H9 (cell line): ENCODE results near the gene KCNMB2. TPM values are rescaled to one million over a fixed set of nuclear protein-coding genes. Genes with fewer than 3 reads are reported as not detected.
A peak's percentile ranks its signal among the peaks of the same experiment; 100 is the strongest.

Experiments used
- DNase-seq: peaks from one replicate; pipeline ENCODE4 v3.0.0-alpha.2; 2017
- H2AFZ ChIP-seq: one replicate; pipeline ENCODE4 v1.6.1; 2013; ENCODE audit warnings: mild to moderate bottlenecking, low read length, control low read depth, moderate library complexity
- H2AK5ac ChIP-seq: 2 replicates; pipeline ENCODE4 v1.6.1; 2013; ENCODE audit warnings: low read length, control low read depth, mixed read lengths; ENCODE audit not compliant: insufficient read length
- H2BK120ac ChIP-seq: one replicate; pipeline ENCODE4 v1.6.1; 2013; ENCODE audit warnings: low read depth, mild to moderate bottlenecking, low read length, control low read depth, inconsistent platforms; ENCODE audit not compliant: poor library complexity, severe bottlenecking
- H2BK12ac ChIP-seq: 2 replicates; pipeline ENCODE4 v1.6.1; 2013; ENCODE audit warnings: low read length, control low read depth, mixed read lengths, low read depth; ENCODE audit not compliant: insufficient read length
- H2BK15ac ChIP-seq: 2 replicates; pipeline ENCODE4 v1.6.1; 2013; ENCODE audit warnings: low read depth, low read length, control low read depth
- H2BK20ac ChIP-seq: one replicate; pipeline ENCODE4 v1.6.1; 2013; ENCODE audit warnings: low read depth, mild to moderate bottlenecking, low read length, control low read depth, inconsistent platforms; ENCODE audit not compliant: poor library complexity, severe bottlenecking
- H2BK5ac ChIP-seq: 2 replicates; pipeline ENCODE4 v1.6.1; 2013; ENCODE audit warnings: low read length, control low read depth, mixed read lengths; ENCODE audit not compliant: insufficient read length
- H3K14ac ChIP-seq: 2 replicates; pipeline ENCODE4 v1.6.1; 2013; ENCODE audit warnings: low read length, control low read depth; ENCODE audit not compliant: insufficient read depth
- H3K18ac ChIP-seq: 2 replicates; pipeline ENCODE4 v1.6.1; 2013; ENCODE audit warnings: low read depth, mild to moderate bottlenecking, mixed read lengths, low read length, control low read depth; ENCODE audit not compliant: insufficient read length
- H3K23ac ChIP-seq: 2 replicates; pipeline ENCODE4 v1.6.1; 2013; ENCODE audit warnings: low read length, control low read depth, mixed read lengths, low read depth; ENCODE audit not compliant: insufficient read length
- H3K23me2 ChIP-seq: 2 replicates; pipeline ENCODE4 v1.6.1; 2013; ENCODE audit warnings: low read depth, mild to moderate bottlenecking, mixed read lengths, low read length, control low read depth; ENCODE audit not compliant: insufficient read length, poor library complexity, severe bottlenecking
- H3K27ac ChIP-seq: 2 replicates; pipeline ENCODE4 v1.5.1; 2013; ENCODE audit warnings: low read length, control low read depth, mixed read lengths, low read depth; ENCODE audit not compliant: insufficient read length
- H3K27me3 ChIP-seq: 2 replicates; pipeline ENCODE4 v1.6.1; 2013; ENCODE audit warnings: low read length, control low read depth, inconsistent platforms; ENCODE audit not compliant: insufficient read depth
- H3K4ac ChIP-seq: 2 replicates; pipeline ENCODE4 v1.6.1; 2013; ENCODE audit warnings: low read depth, mild to moderate bottlenecking, control low read depth, inconsistent platforms, low read length, moderate library complexity
- H3K4me1 ChIP-seq: 2 replicates; pipeline ENCODE4 v1.6.1; 2013; ENCODE audit warnings: low read length, control low read depth, inconsistent platforms; ENCODE audit not compliant: insufficient read depth
- H3K4me2 ChIP-seq: 2 replicates; pipeline ENCODE4 v1.6.1; 2013; ENCODE audit warnings: low read length, control low read depth, mixed read lengths; ENCODE audit not compliant: insufficient read length, insufficient read depth
- H3K56ac ChIP-seq: 2 replicates; pipeline ENCODE4 v1.6.1; 2013; ENCODE audit warnings: low read depth, mild to moderate bottlenecking, mixed read lengths, low read length, control low read depth; ENCODE audit not compliant: insufficient read length
- H3K79me1 ChIP-seq: 2 replicates; pipeline ENCODE4 v1.6.1; 2013; ENCODE audit warnings: low read depth, mild to moderate bottlenecking, moderate library complexity, low read length, control low read depth, inconsistent platforms; ENCODE audit not compliant: insufficient read depth, poor library complexity, severe bottlenecking
- H3K79me2 ChIP-seq: 2 replicates; pipeline ENCODE4 v1.6.1; 2013; ENCODE audit warnings: low read length, control low read depth, inconsistent platforms; ENCODE audit not compliant: insufficient read depth
- H3K9ac ChIP-seq: 2 replicates; pipeline ENCODE4 v1.6.1; 2013; ENCODE audit warnings: low read length, control low read depth, mixed read lengths; ENCODE audit not compliant: insufficient read length; ENCODE audit errors: extremely low read depth
- H3K9me3 ChIP-seq: one replicate; pipeline ENCODE4 v1.6.1; 2013; ENCODE audit warnings: low read depth, low read length, inconsistent platforms; ENCODE audit not compliant: control insufficient read depth
- H3T11ph ChIP-seq: one replicate; pipeline ENCODE4 v1.6.1; 2013; ENCODE audit warnings: mild to moderate bottlenecking, low read length, control low read depth, inconsistent platforms
- H4K20me1 ChIP-seq: one replicate; pipeline ENCODE4 v1.6.1; 2013; ENCODE audit not compliant: control insufficient read depth, insufficient read length, insufficient read depth
- H4K5ac ChIP-seq: 2 replicates; pipeline ENCODE4 v1.6.1; 2013; ENCODE audit warnings: low read depth, mild to moderate bottlenecking, mixed read lengths, low read length, control low read depth; ENCODE audit not compliant: insufficient read length
- H4K8ac ChIP-seq: replicated peaks from 2 replicates; pipeline ENCODE4 v1.6.1; 2013; ENCODE audit warnings: low read length, control low read depth, mixed read lengths, low read depth; ENCODE audit not compliant: insufficient read length
- H4K91ac ChIP-seq: 2 replicates; pipeline ENCODE4 v1.6.1; 2013; ENCODE audit warnings: low read depth, mild to moderate bottlenecking, moderate library complexity, mixed read lengths, low read length, control low read depth; ENCODE audit not compliant: insufficient read length
- H3K27ac Mint-ChIP-seq, 3 experiments: 2 replicates in 2 of 3; 3 replicates in 1 of 3; pipeline ENCODE4 v1.8.0; 2020 to 2021; ENCODE audit warnings: mixed read lengths in 3 of 3, mild to moderate bottlenecking in 1 of 3, moderate library complexity in 1 of 3
- H3K27me3 Mint-ChIP-seq: 2 replicates; pipeline ENCODE4 v1.8.0; 2021; ENCODE audit warnings: low read depth, mild to moderate bottlenecking, moderate library complexity, mixed read lengths
- H3K36me3 Mint-ChIP-seq, 3 experiments: 2 replicates in 2 of 3; 3 replicates in 1 of 3; pipeline ENCODE4 v1.8.0; 2020 to 2021; ENCODE audit warnings: low read depth in 3 of 3, mixed read lengths in 3 of 3; ENCODE audit not compliant: insufficient read depth in 1 of 3
- H3K4me1 Mint-ChIP-seq, 2 experiments: 2 replicates each; pipeline ENCODE4 v1.8.0; 2020; ENCODE audit warnings: mixed read lengths in 2 of 2
- H3K4me3 Mint-ChIP-seq, 2 experiments: 2 replicates in 1 of 2; 3 replicates in 1 of 2; pipeline ENCODE4 v1.8.0; 2020 to 2021; ENCODE audit warnings: mild to moderate bottlenecking in 2 of 2, mixed read lengths in 2 of 2, moderate library complexity in 1 of 2
- H3K9me3 Mint-ChIP-seq, 2 experiments: 2 replicates in 1 of 2; 3 replicates in 1 of 2; pipeline ENCODE4 v1.8.0; 2020; ENCODE audit warnings: mild to moderate bottlenecking in 2 of 2, mixed read lengths in 2 of 2, moderate library complexity in 1 of 2
- WGBS: extraction: QIAGEN DNeasy Blood & Tissue Kit; methylation state at CpG from one replicate; pipeline ENCODE4 v1.1.7; 2013; ENCODE audit warnings: missing lambda C conversion rate, low lambda C conversion rate, mixed read lengths; ENCODE audit not compliant: insufficient read length; ENCODE audit errors: extremely low coverage; 5-methylcytosine and 5-hydroxymethylcytosine counted together
- total RNA-seq: library from RNA; stranded (reverse); gene quantifications from 2 replicates; pipeline ENCODE4 v1.2.1, GENCODE V29; 2021
- TF ChIP-seq, protein P1 (sequence below): fragments of 200-600 bp; sonication (generic); conservative IDR thresholded peaks from 3 replicates; pipeline ENCODE4 v1.8.0; 2021; ENCODE audit warnings: antibody characterized with exemption, mild to moderate bottlenecking

The KCNMB2 gene
- total RNA-seq, 1 experiment from 2014 or later = not detected

DNA sequence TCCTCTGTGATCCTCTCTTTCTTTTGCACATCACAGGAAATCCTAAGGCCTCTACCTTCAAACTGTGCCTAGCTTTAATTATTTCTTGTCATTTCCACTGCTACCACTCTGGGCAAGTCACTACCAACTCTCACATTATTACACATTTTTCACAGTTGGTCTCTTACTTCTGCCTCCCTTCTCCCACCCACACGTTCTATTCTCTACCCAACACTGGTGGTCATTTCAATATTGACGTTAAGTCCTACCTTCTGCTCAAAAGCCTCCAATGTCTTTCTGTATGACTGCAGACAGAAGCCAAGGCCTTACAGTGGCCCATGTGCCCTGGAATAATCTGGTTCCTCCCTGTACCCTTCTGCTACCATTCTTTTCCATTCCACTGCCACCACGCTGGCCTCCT, 3.9 kb downstream of the KCNMB2 start:
- H2AFZ ChIP-seq = no peak overlapping the region
- TF ChIP-seq, protein P1, sequence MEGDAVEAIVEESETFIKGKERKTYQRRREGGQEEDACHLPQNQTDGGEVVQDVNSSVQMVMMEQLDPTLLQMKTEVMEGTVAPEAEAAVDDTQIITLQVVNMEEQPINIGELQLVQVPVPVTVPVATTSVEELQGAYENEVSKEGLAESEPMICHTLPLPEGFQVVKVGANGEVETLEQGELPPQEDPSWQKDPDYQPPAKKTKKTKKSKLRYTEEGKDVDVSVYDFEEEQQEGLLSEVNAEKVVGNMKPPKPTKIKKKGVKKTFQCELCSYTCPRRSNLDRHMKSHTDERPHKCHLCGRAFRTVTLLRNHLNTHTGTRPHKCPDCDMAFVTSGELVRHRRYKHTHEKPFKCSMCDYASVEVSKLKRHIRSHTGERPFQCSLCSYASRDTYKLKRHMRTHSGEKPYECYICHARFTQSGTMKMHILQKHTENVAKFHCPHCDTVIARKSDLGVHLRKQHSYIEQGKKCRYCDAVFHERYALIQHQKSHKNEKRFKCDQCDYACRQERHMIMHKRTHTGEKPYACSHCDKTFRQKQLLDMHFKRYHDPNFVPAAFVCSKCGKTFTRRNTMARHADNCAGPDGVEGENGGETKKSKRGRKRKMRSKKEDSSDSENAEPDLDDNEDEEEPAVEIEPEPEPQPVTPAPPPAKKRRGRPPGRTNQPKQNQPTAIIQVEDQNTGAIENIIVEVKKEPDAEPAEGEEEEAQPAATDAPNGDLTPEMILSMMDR = no peak
- H3K4me1 Mint-ChIP-seq = peaks cover 37 to 40% of the 10 kb centered on the region in 2 experiments
- no peak overlapping the region for H4K8ac ChIP-seq
- H3K23ac ChIP-seq = no peak overlapping the region
- H2BK15ac ChIP-seq = no peak overlapping the region
- no CpG with 5 or more reads among the region's 3 CpGs for WGBS
- no peak overlapping the region for H4K91ac ChIP-seq
- no peaks in the 10 kb centered on the region for H3K27me3 ChIP-seq
- peak overlapping the region; percentile 12 for H2BK20ac ChIP-seq
- no peak overlapping the region for H3K18ac ChIP-seq
- no peak overlapping the region for H2BK5ac ChIP-seq
- H3K4me1 ChIP-seq = peaks cover 5% of the 10 kb centered on the region; the same call in 1 of the 2 replicates
- H3K23me2 ChIP-seq = peaks cover 7% of the 10 kb centered on the region
- no peak overlapping the region for H2BK12ac ChIP-seq
- H2BK120ac ChIP-seq = no peak overlapping the region
- H3K56ac ChIP-seq = no peak overlapping the region
- no peaks in the 10 kb centered on the region for H3K9me3 Mint-ChIP-seq
- H3K4me3 Mint-ChIP-seq = no peak overlapping the region
- no peak overlapping the region for H3K4me2 ChIP-seq
- H2AK5ac ChIP-seq = no peak overlapping the region
- DNase-seq = no peak
- no peaks in the 10 kb centered on the region for H3K36me3 Mint-ChIP-seq
- H3K27ac ChIP-seq = no peak overlapping the region
- H3K9me3 ChIP-seq = no peaks in the 10 kb centered on the region
- H4K20me1 ChIP-seq = no peaks in the 10 kb centered on the region
- peaks cover 6% of the 10 kb centered on the region for H3K27me3 Mint-ChIP-seq
- H3T11ph ChIP-seq = no peak overlapping the region
- peak overlapping the region in 1 of 3 experiments; percentile 29; a peak in 1 of 7 replicates for H3K27ac Mint-ChIP-seq
- H4K5ac ChIP-seq = no peak overlapping the region
- H3K4ac ChIP-seq = no peak overlapping the region
- no peaks in the 10 kb centered on the region for H3K79me1 ChIP-seq
- H3K9ac ChIP-seq = no peak overlapping the region
- H3K14ac ChIP-seq = no peak overlapping the region
- no peaks in the 10 kb centered on the region for H3K79me2 ChIP-seq
